GM21737 (cell line): ENCODE results near the gene TCP11L2.

Experiments
- ATAC-seq: cut with Tn5 transposase; IDR thresholded peaks from one replicate; pipeline ENCODE4 v1.9.1; 2021; ENCODE audit warnings: mild to moderate bottlenecking, moderate library complexity; ENCODE audit not compliant: unreplicated experiment

Gene TCP11L2

GRCh38 chr12:106302401-106303201 lies at the start of gene TCP11L2:
TSS of gene TCP11L2 (plus strand) at chr12:106302733. CDS start at chr12:106311076, 8,343 bp downstream.
- ATAC-seq: peak; percentile 64

GRCh38 chr12:106254724-106255123 lies 47.8 kb upstream of the TCP11L2 start:
- ATAC-seq: no peak

- no peak for ATAC-seq
These were observed 47.0 kb upstream of the TCP11L2 start for GRCh38 chr12:106255493-106255892.

GRCh38 chr12:106255952-106256351 lies 46.6 kb upstream of the TCP11L2 start:
- no peak for ATAC-seq

GRCh38 chr12:106256524-106256923 lies 46.0 kb upstream of the TCP11L2 start:
- ATAC-seq: no peak

- ATAC-seq: no peak
These were observed 44.3 kb upstream of the TCP11L2 start for GRCh38 chr12:106258226-106258625.

- ATAC-seq: no peak
These were observed 43.6 kb upstream of the TCP11L2 start for GRCh38 chr12:106258935-106259334.

- no peak for ATAC-seq
These were observed 37.4 kb upstream of the TCP11L2 start for GRCh38 chr12:106265116-106265515.

- ATAC-seq: no peak
These were observed 35.0 kb upstream of the TCP11L2 start for GRCh38 chr12:106267535-106267934.

GRCh38 chr12:106269150-106269771 lies 33.3 kb upstream of the TCP11L2 start:
- no peak for ATAC-seq

- ATAC-seq: no peak
These were observed 30.7 kb upstream of the TCP11L2 start for GRCh38 chr12:106271575-106272505.

- no peak for ATAC-seq
These were observed 29.0 kb upstream of the TCP11L2 start for GRCh38 chr12:106273491-106273890.

- ATAC-seq: no peak
These were observed 28.5 kb upstream of the TCP11L2 start for GRCh38 chr12:106274012-106274411.

GRCh38 chr12:106274575-106275121 lies 27.9 kb upstream of the TCP11L2 start:
- ATAC-seq: no peak

- no peak for ATAC-seq
These were observed 27.1 kb upstream of the TCP11L2 start for GRCh38 chr12:106275458-106275857.

- ATAC-seq: peak; percentile 63
These were observed 26.3 kb upstream of the TCP11L2 start for GRCh38 chr12:106276032-106276740.

- ATAC-seq: no peak
These were observed 22.4 kb upstream of the TCP11L2 start for GRCh38 chr12:106280106-106280505.

GRCh38 chr12:106281056-106281782 lies 21.3 kb upstream of the TCP11L2 start:
- no peak for ATAC-seq

- ATAC-seq: no peak
These were observed 20.7 kb upstream of the TCP11L2 start for GRCh38 chr12:106281804-106282203.
